Hepatocyte (in vitro differentiated cells): ENCODE data around the gene OGFOD2. TPM values are rescaled to one million over a fixed set of nuclear protein-coding genes. Genes with fewer than 3 reads are reported as not detected.

ENCODE experiments used
- DNase-seq: peaks from one replicate; pipeline ENCODE4 v3.0.0-alpha.2; 2016; ENCODE audit warnings: low spot score
- H2AFZ ChIP-seq: fragments of 200-600 bp; sonication (generic); 2 replicates; pipeline ENCODE4 v1.6.0; 2016; ENCODE audit warnings: antibody characterized with exemption, mild to moderate bottlenecking
- H3K27ac ChIP-seq: fragments of 200-600 bp; sonication (generic); 2 replicates; pipeline ENCODE4 v1.5.1; 2016; ENCODE audit warnings: mild to moderate bottlenecking
- H3K27me3 ChIP-seq: fragments of 200-600 bp; sonication (generic); 2 replicates; pipeline ENCODE4 v1.6.1; 2016
- H3K36me3 ChIP-seq: fragments of 200-600 bp; sonication (generic); replicated peaks from 2 replicates; pipeline ENCODE4 v1.5.1; 2016; ENCODE audit warnings: low read depth; ENCODE audit not compliant: insufficient read depth
- H3K4me1 ChIP-seq: fragments of 200-600 bp; sonication (generic); 2 replicates; pipeline ENCODE4 v1.5.1; 2016; ENCODE audit warnings: mild to moderate bottlenecking, moderate library complexity; ENCODE audit not compliant: insufficient read depth
- H3K4me2 ChIP-seq: fragments of 200-600 bp; sonication (generic); 2 replicates; pipeline ENCODE4 v1.6.0; 2016
- H3K4me3 ChIP-seq: fragments of 200-600 bp; sonication (generic); 2 replicates; pipeline ENCODE4 v1.5.1; 2016; ENCODE audit warnings: mild to moderate bottlenecking
- H3K79me2 ChIP-seq: fragments of 200-600 bp; sonication (generic); 2 replicates; pipeline ENCODE4 v1.6.0; 2017; ENCODE audit warnings: mild to moderate bottlenecking
- H3K9me2 ChIP-seq: fragments of 200-600 bp; sonication (generic); replicated peaks from 2 replicates; pipeline ENCODE4 v1.6.0; 2017; ENCODE audit warnings: mild to moderate bottlenecking; ENCODE audit not compliant: insufficient read depth
- H3K9me3 ChIP-seq: fragments of 200-600 bp; sonication (generic); 2 replicates; pipeline ENCODE4 v1.5.1; 2016; ENCODE audit warnings: low read depth, mild to moderate bottlenecking
- H4K20me1 ChIP-seq: fragments of 200-600 bp; sonication (generic); 2 replicates; pipeline ENCODE4 v1.6.0; 2016; ENCODE audit warnings: mild to moderate bottlenecking; ENCODE audit not compliant: insufficient read depth, poor library complexity, severe bottlenecking
- EZH2 ChIP-seq: fragments of 200-600 bp; sonication (generic); IDR thresholded peaks from 2 replicates; pipeline ENCODE4 v1.6.1; 2016; ENCODE audit warnings: antibody characterized with exemption, mild to moderate bottlenecking, borderline replicate concordance
- EZH2phosphoT487 ChIP-seq: fragments of 200-600 bp; sonication (generic); IDR thresholded peaks from one replicate; pipeline ENCODE4 v1.6.1; 2018; ENCODE audit warnings: antibody characterized with exemption, mild to moderate bottlenecking, low read depth, moderate library complexity; ENCODE audit not compliant: unreplicated experiment, severe bottlenecking
- WGBS: methylation state at CpG from one replicate; pipeline ENCODE4 v1.1.6; 2016; ENCODE audit warnings: low lambda C conversion rate; ENCODE audit errors: missing lambda C conversion rate; 5-methylcytosine and 5-hydroxymethylcytosine counted together
- polyA plus RNA-seq: library from polyadenylated mRNA; unstranded; fragments of >200 nt; fragmentation: Nextera tagmentation; extraction: Ambion mirVana; gene quantifications from 2 replicates; pipeline ENCODE4 v1.2.1, GENCODE V29; 2016
- total RNA-seq: library from RNA; depleted of rRNA; stranded (reverse); fragments of >200 nt; gene quantifications from 2 replicates; pipeline ENCODE4 v1.2.3, GENCODE V29; 2014
- TF ChIP-seq, protein P1 (sequence below): fragments of 200-600 bp; sonication (generic); IDR thresholded peaks from 2 replicates; pipeline ENCODE4 v1.5.1; 2016; ENCODE audit warnings: antibody characterized with exemption, mild to moderate bottlenecking; ENCODE audit not compliant: poor library complexity

Gene OGFOD2
- total and polyA plus RNA-seq, 2 experiments from 2014 or later: 11.4 to 26.5 TPM

GRCh38 chr12:122969676-122970075 lies 5.4 kb upstream of the OGFOD2 start:
- Histone ChIP-seq H3K36me3 (no peaks in the 10 kb centered on the region), H3K27me3 (no peaks in the 10 kb centered on the region), H3K4me3 (no peak overlapping the region), H3K4me2 (no peak overlapping the region), H3K4me1 (peaks cover 15% of the 10 kb centered on the region), H3K27ac (no peak overlapping the region), H3K9me3 (no peaks in the 10 kb centered on the region), H2AFZ (no peak overlapping the region), H3K9me2 (no peaks in the 10 kb centered on the region), H4K20me1 (no peaks in the 10 kb centered on the region), H3K79me2 (no peaks in the 10 kb centered on the region)
- DNase-seq: no peak
- 67% methylated on average over 4 of the region's 4 CpGs for WGBS
- TF ChIP-seq EZH2phosphoT487 (no peak), EZH2 (no peak)
- TF ChIP-seq, protein P1, sequence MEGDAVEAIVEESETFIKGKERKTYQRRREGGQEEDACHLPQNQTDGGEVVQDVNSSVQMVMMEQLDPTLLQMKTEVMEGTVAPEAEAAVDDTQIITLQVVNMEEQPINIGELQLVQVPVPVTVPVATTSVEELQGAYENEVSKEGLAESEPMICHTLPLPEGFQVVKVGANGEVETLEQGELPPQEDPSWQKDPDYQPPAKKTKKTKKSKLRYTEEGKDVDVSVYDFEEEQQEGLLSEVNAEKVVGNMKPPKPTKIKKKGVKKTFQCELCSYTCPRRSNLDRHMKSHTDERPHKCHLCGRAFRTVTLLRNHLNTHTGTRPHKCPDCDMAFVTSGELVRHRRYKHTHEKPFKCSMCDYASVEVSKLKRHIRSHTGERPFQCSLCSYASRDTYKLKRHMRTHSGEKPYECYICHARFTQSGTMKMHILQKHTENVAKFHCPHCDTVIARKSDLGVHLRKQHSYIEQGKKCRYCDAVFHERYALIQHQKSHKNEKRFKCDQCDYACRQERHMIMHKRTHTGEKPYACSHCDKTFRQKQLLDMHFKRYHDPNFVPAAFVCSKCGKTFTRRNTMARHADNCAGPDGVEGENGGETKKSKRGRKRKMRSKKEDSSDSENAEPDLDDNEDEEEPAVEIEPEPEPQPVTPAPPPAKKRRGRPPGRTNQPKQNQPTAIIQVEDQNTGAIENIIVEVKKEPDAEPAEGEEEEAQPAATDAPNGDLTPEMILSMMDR: no peak

DNA sequence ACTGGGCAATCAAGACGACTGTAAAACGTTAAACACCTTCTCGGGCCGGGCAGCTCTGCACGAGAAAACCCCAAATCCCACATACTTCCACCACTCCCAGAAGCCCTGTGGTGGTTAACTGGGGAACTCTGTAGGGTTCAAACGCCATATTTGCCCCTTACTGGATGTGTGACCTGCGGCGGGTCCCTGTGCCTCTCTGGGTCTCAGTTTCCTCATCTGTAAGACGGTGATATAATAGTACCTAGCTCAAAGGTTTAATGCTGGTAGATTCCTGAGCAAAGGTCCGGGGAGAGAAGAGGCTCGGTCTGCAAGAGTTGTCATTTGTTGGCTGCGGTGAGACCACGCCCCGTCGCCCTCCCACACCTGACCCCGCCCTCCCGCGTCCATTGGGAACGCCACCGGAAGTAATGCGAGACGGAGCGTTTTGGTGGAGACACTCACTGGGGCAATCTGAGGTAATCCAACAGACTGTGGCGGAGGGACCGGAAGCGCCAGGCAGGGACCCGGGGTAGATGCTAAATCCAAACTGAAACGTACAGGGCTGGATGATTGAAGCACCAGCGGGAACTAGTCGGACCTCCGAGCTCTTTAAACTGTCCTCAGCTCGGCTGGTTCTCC lies 661 bp upstream of the OGFOD2 start:
- Histone ChIP-seq H3K9me2 (no peaks in the 10 kb centered on the region), H3K27ac (peak overlapping the region; percentile 97), H3K4me2 (peak overlapping the region; percentile 87), H3K9me3 (no peaks in the 10 kb centered on the region), H3K79me2 (peaks cover 39% of the 10 kb centered on the region), H3K4me1 (peaks cover 20% of the 10 kb centered on the region), H3K36me3 (no peaks in the 10 kb centered on the region), H3K27me3 (no peaks in the 10 kb centered on the region), H3K4me3 (peak overlapping the region; percentile 67), H2AFZ (peak overlapping the region; percentile 95), H4K20me1 (no peaks in the 10 kb centered on the region)
- TF ChIP-seq EZH2phosphoT487 (no peak), EZH2 (no peak)
- TF ChIP-seq, protein P1: no peak
- 2% methylated on average over 32 of the region's 32 CpGs for WGBS
- DNase-seq: peak; percentile 99

DNA sequence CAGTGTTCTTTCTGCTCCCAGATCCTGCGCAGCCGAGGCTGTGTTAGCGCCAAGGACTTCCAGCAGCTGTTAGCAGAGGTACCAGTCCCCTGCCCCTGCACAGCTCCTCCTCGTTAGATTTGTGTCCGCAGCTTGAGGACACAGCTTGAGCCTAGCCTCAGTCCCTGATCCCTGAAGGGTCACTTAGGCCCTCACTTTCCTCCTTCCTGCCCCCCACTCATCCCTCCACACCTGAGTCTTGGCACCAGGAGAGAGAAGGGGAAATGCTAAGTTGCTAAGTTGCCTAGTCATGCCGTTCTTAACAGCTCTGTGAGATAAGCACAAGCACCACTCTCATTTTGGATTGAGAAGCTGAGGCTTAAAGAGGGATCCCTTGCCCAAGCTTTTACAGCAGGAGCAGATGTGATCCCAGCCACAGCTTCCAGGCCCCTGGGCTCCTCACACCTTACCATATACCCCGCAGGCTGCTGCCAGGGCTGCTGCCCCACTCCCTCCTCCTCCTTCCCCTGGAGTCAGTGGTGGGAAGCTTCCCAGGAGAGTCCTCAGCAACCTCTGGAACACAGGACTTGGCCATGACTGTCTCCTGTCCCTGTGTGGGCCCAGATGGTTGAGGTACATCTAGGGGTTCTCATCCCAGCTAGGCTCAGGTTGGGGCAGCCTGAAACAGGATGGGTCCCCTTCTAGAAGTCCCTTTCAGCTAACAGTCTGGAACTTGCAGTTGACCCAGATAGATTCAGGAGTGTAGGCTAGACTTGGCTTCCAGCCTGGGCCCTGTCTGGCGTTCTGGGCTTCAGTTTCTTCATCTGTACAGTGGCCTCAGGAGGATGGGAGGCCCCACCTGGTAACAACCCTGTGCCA lies 975 bp downstream of the OGFOD2 start:
- Histone ChIP-seq H3K4me2 (peak overlapping the region; percentile 87), H3K9me2 (no peaks in the 10 kb centered on the region), H2AFZ (no peak overlapping the region), H3K9me3 (no peaks in the 10 kb centered on the region), H3K36me3 (no peaks in the 10 kb centered on the region), H4K20me1 (no peaks in the 10 kb centered on the region), H3K27me3 (no peaks in the 10 kb centered on the region), H3K79me2 (peaks cover 54% of the 10 kb centered on the region), H3K4me3 (peak overlapping the region; percentile 67), H3K27ac (peak overlapping the region; percentile 97), H3K4me1 (peaks cover 24% of the 10 kb centered on the region)
- DNase-seq: no peak
- TF ChIP-seq EZH2phosphoT487: no peak
- TF ChIP-seq, protein P1: no peak
- no peak for TF ChIP-seq EZH2
- WGBS: 22% methylated on average over 8 of the region's 8 CpGs
